Aorta (tissue), 5 donors: ENCODE measurements around the gene ESRRA. TPM values are rescaled to one million over a fixed set of nuclear protein-coding genes. Genes with fewer than 3 reads are reported as not detected.

ENCODE experiments used
- ATAC-seq: fragments of 200-7000 bp; cut with Tn5 transposase; one replicate; pipeline ENCODE4 v1.9.1; 2022; ENCODE audit warnings: moderate library complexity; ENCODE audit not compliant: low FRiP score
- DNase-seq, 2 donors: peaks; one replicate each; pipeline ENCODE4 v3.0.0-alpha.2; 2020
- H3K27ac ChIP-seq, 2 donors: one replicate each; pipeline ENCODE4 v1.5.1; 2013; ENCODE audit warnings: low read length in 2 of 2, mild to moderate bottlenecking in 2 of 2, moderate library complexity in 2 of 2, control low read depth in 1 of 2, inconsistent platforms in 1 of 2, low read depth in 1 of 2
- H3K27me3 ChIP-seq, 2 donors: one replicate each; pipeline ENCODE4 v1.6.1; 2013; ENCODE audit warnings: control low read depth in 1 of 2, low read length in 1 of 2, mild to moderate bottlenecking in 1 of 2, moderate library complexity in 1 of 2; ENCODE audit not compliant: insufficient read depth in 2 of 2, control insufficient read depth in 1 of 2
- H3K36me3 ChIP-seq, 2 donors: one replicate each; pipeline ENCODE4 v1.6.1; 2013; ENCODE audit warnings: control low read depth in 1 of 2, low read length in 1 of 2, mild to moderate bottlenecking in 1 of 2; ENCODE audit not compliant: insufficient read depth in 2 of 2, control insufficient read depth in 1 of 2
- H3K4me1 ChIP-seq, 2 donors: one replicate each; pipeline ENCODE4 v1.6.1; 2013; ENCODE audit warnings: low read length in 2 of 2, control low read depth in 1 of 2, mild to moderate bottlenecking in 1 of 2, moderate library complexity in 1 of 2; ENCODE audit not compliant: insufficient read depth in 2 of 2, control insufficient read depth in 1 of 2
- H3K4me3 ChIP-seq, 2 donors: one replicate each; pipeline ENCODE4 v1.5.1; 2013; ENCODE audit warnings: low read length in 2 of 2, control low read depth in 1 of 2, mild to moderate bottlenecking in 1 of 2
- H3K9me3 ChIP-seq: one replicate; pipeline ENCODE4 v1.6.1; 2013; ENCODE audit warnings: mild to moderate bottlenecking, low read length; ENCODE audit not compliant: control insufficient read depth
- WGBS, 2 donors: extraction: QIAGEN DNeasy Blood & Tissue Kit; methylation state at CpG; one replicate each; pipeline ENCODE4 v1.1.7; 2013; 5-methylcytosine and 5-hydroxymethylcytosine counted together
- intact Hi-C, 2 donors: fragments of 100-400 bp; cut with DNase I; formaldehyde crosslinking; loops; one replicate each; pipeline versions ENCODE4 v1.14.2 to v1.15.0; 2022
- polyA plus RNA-seq, 2 donors: library from polyadenylated mRNA; stranded (reverse); fragments of 200-250 nt; gene quantifications; one replicate each; pipeline ENCODE4 v1.2.3, GENCODE V29; 2013
- total RNA-seq, 2 donors: library from RNA; stranded (reverse); fragmentation: NEBNext Ultra II Directional; extraction: Animal tissue kit (Norgen Biotek cat#: 25700); gene quantifications; one replicate each; pipeline ENCODE4 v1.2.1, GENCODE V29; 2021
- donor health status: healthy with polysubstance abuse.
- donor health status: Bipolar disorder and iron deficiency.
- donor health status: DM: no; HTN: no; CAD: no.
- donor health status: DM: no; HTN: no; CAD: no.
- donor health status: DM: yes; HTN: yes; CAD: no.

The ESRRA gene
- total and polyA plus RNA-seq, 4 donors, result 25.9 to 54.7 (median 29.9) TPM

- 92 to 94% methylated on average over 8 of the region's 8 CpGs for WGBS, 2 donors
- H3K4me1 ChIP-seq, result no peaks in the 10 kb centered on the region
- H3K4me3 ChIP-seq, result no peak overlapping the region
- intact Hi-C loops, result no loop called here
- no peak overlapping the region for H3K27ac ChIP-seq
- ATAC-seq, result no peak
- no peak for DNase-seq
- H3K36me3 ChIP-seq, result no peaks in the 10 kb centered on the region
- no peaks in the 10 kb centered on the region for H3K27me3 ChIP-seq
- no peaks in the 10 kb centered on the region for H3K9me3 ChIP-seq
These were observed 28.2 kb downstream of the ESRRA start for GRCh38 chr11:64333556-64333955.

GRCh38 chr11:64334764-64335735, 29.7 kb downstream of the ESRRA start:
- intact Hi-C loops, result no loop called here
- DNase-seq (no peak), ATAC-seq (no peak)
- H3K9me3 ChIP-seq, result no peaks in the 10 kb centered on the region
- H3K36me3 ChIP-seq, result no peaks in the 10 kb centered on the region
- H3K4me3 ChIP-seq, result no peak overlapping the region
- H3K27ac ChIP-seq, result no peak overlapping the region
- 68 to 72% methylated on average over 13 of the region's 13 CpGs for WGBS, 2 donors
- H3K27me3 ChIP-seq, result no peaks in the 10 kb centered on the region
- H3K4me1 ChIP-seq, result no peaks in the 10 kb centered on the region

DNA sequence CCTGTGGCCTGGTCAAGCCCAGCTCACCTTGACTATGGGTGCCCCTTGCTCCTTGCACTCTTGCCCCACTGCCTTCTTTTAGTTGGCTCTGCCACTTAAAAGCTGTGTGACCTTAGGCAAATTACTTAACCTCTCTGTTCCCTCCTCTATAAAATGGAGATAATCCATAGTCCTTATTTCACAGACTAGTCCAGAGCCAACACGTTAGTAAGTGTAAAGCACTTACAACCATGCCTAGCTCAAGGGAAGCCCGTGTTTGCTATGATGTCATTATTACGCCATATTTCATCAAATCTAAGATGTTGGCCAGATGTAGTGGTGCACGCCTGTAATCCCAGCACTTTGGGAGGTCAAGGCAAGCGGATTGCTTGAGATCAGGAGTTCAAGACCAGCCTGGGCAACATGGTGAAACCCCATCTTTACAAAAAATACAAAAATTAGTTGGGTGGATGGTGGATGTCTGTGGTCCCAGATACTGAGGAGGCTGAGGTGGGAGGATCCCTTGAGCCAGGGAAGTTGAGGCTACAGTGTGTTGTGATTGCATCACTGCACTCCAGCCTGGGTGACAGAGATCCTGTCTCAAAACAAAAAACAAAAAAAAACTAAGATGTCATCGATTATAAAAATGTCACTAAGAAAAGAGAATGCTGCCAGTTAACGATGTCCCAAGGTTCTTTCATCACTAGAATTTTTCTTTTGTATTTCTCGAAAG, 32.4 kb downstream of the ESRRA start:
- Histone ChIP-seq H3K27me3 (no peaks in the 10 kb centered on the region), H3K27ac (no peak overlapping the region), H3K4me1 (no peaks in the 10 kb centered on the region), H3K36me3 (no peaks in the 10 kb centered on the region), H3K9me3 (no peaks in the 10 kb centered on the region), H3K4me3 (no peak overlapping the region)
- WGBS, 2 donors, result 72 to 74% methylated on average over 8 of the region's 8 CpGs
- ATAC-seq (no peak), DNase-seq (no peak)
- intact Hi-C loops, result no loop called here

DNA sequence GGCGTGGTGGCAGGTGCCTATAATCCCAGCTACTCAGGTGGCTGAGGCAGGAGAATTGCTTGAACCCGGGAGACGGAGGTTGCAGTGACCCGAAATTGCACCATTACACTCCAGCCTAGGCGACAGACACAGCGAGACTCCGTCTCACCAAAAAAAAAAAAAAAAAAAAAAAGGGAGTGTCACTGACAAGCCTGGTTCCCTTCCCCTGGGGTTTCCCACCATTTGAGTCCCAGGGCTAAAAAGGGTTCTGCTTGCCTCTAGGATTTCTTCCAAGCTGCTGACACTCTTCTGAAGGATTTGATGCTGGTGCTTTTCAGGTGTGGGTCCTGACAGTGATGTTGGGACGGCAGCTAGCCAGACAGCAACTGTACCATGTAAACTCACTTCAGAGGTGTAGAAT, 33.4 kb downstream of the ESRRA start:
- Histone ChIP-seq H3K4me3 (no peak overlapping the region), H3K36me3 (no peaks in the 10 kb centered on the region), H3K27ac (no peak overlapping the region), H3K27me3 (no peaks in the 10 kb centered on the region), H3K4me1 (no peaks in the 10 kb centered on the region), H3K9me3 (no peaks in the 10 kb centered on the region)
- DNase-seq (no peak), ATAC-seq (no peak)
- intact Hi-C loops, result no loop called here
- WGBS, 2 donors, result 91% methylated on average over 8 of the region's 8 CpGs

DNA sequence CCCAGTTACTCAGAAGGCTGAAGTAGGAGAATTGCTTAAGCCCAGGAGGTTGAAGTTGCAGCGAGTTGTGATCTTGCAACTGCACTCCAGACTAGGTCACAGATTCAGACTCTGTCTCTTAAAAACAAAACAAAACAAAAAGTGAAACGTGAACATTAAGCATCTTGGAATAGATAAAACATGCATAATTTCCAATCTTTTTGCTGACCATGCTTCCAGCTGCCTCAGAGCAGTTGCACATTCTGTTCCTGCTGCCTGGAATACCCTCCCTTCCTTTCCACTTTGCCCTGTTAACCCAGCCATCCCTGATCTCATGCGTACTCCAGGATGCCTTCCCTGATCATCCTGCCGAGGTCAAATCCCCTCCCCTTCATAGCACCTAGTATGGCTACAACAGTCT, 34.0 kb downstream of the ESRRA start:
- Histone ChIP-seq H3K4me1 (no peaks in the 10 kb centered on the region), H3K9me3 (no peaks in the 10 kb centered on the region), H3K27ac (no peak overlapping the region), H3K4me3 (no peak overlapping the region), H3K36me3 (no peaks in the 10 kb centered on the region), H3K27me3 (no peaks in the 10 kb centered on the region)
- 74 to 76% methylated on average over 4 of the region's 4 CpGs for WGBS, 2 donors
- no peak for DNase-seq
- ATAC-seq, result no peak
- intact Hi-C loops, result no loop called here

DNA sequence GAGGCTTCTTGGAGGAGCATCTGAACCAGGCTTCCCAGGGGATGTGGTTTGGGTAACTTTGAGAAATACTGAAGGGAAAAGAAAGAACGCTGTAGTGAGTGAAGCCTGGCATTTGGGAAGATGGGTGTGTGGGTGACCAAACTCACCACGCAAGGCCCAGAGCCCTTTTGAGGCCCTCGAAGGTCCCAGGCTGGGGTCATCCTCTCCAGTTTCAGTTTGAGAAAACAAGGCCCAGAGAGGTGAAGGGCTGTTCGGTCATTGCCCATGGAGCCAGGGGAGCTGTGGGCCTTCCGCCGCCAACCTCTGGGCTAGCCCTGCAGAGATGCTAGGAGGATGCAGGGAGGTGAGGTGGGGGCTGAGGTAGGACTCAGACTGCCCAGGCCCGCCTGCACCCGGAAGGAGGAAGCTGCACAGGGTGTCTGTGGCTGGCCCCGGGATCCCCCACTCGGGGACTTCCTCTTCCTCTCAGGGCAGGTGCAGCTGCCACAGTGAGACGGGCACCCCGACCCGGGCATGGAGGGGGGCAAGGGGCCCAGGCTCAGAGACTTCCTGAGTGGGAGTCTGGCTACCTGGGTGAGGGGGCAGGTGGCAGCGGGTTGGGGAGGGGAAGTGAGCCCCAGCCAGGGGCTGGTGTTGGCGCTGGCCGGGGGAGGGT, 34.6 kb downstream of the ESRRA start, which contains the start of gene CCDC88B:
Gene CCDC88B (plus strand): TSS at position 451 of the 655 bp plus-strand sequence. CDS start 63 bp downstream, at position 514.
- 88 to 90% methylated on average over 12 to 16 of the region's 16 CpGs for WGBS, 2 donors
- no peak within 1 kb of the TSS for H3K4me3 ChIP-seq

DNA sequence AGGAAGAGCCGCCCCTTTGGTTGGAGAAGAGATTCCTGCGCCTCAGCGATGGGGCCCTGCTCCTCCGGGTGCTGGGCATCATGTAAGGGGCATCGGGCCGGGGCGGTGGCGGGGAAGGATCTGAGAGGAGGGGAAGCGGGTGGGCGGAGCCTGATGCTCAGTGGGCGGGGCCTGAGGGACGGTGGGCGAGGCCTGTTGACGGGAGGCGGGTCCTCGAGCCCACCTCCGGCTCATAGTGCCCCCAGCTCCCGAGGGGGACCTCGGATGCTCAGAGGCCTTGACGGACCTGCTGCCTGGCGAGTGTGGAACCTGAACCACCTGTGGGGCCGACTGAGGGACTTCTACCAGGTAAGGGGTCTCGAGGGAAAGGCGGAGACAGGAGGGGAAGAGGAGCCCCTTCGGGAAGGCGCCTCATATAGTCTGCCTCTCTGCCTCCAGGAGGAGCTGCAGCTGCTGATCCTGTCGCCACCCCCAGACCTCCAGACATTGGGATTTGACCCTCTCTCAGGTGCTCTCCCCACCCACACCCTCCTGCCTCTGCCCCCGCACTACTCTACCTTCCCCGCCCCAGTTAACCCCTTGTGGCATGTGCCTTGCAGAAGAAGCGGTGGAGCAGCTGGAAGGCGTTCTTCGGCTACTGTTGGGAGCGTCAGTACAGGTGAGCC, 35.5 kb downstream of the ESRRA start:
- Histone ChIP-seq H3K9me3 (no peaks in the 10 kb centered on the region), H3K4me1 (no peaks in the 10 kb centered on the region), H3K36me3 (no peaks in the 10 kb centered on the region), H3K4me3 (no peak overlapping the region), H3K27me3 (no peaks in the 10 kb centered on the region), H3K27ac (no peak overlapping the region)
- DNase-seq (peak; percentile 74 to 89), ATAC-seq (no peak)
- WGBS, 2 donors, result 51 to 53% methylated on average over 31 to 33 of the region's 33 CpGs
- intact Hi-C loops, result no loop called here

More for the DNA sequence above, 34.6 kb downstream of the ESRRA start, which contains the start of gene CCDC88B:
- no peaks in the 10 kb centered on the region for H3K27me3 ChIP-seq
- intact Hi-C loops, result no loop called here
- DNase-seq (peak in 1 of 2 donors; percentile 87), ATAC-seq (peak; percentile 36)
- H3K36me3 ChIP-seq, result no peaks in the 10 kb centered on the region
- no peaks in the 10 kb centered on the region for H3K4me1 ChIP-seq
- H3K27ac ChIP-seq, result no peak within 1 kb of the TSS
- H3K9me3 ChIP-seq, result no peaks in the 10 kb centered on the region

DNA sequence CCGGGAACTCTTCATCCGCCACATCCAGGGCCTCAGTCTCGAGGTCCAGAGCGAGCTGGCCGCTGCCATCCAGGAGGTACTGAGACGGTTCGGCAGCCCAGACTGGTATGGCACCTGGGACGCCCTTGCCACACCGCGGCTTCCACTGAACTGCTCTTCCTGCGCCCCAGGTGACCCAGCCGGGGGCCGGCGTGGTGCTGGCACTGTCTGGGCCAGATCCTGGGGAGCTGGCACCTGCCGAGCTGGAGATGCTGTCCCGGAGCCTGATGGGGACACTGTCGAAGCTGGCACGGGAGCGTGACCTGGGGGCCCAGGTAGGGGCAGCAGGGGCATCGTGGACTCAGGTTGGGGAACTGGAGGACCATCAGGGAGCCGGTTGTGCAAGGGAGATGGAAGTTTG, 36.1 kb downstream of the ESRRA start:
- H3K27ac ChIP-seq, result no peak overlapping the region
- WGBS, 2 donors, result 92 to 94% methylated on average over 21 of the region's 21 CpGs
- ATAC-seq (no peak), DNase-seq (no peak)
- no peaks in the 10 kb centered on the region for H3K9me3 ChIP-seq
- no peaks in the 10 kb centered on the region for H3K36me3 ChIP-seq
- H3K4me3 ChIP-seq, result no peak overlapping the region
- intact Hi-C loops, result no loop called here
- no peaks in the 10 kb centered on the region for H3K4me1 ChIP-seq
- H3K27me3 ChIP-seq, result no peaks in the 10 kb centered on the region
